ENCODE results near the gene AURKAIP1.
A peak's percentile ranks its signal among the peaks of the same experiment; 100 is the strongest.
"Not testable (repeated sequence)": the region's sequence is repeated elsewhere in the genome, so short reads cannot be mapped to it uniquely, and the experiment has no call there.

AURKAIP1 gene

DNA sequence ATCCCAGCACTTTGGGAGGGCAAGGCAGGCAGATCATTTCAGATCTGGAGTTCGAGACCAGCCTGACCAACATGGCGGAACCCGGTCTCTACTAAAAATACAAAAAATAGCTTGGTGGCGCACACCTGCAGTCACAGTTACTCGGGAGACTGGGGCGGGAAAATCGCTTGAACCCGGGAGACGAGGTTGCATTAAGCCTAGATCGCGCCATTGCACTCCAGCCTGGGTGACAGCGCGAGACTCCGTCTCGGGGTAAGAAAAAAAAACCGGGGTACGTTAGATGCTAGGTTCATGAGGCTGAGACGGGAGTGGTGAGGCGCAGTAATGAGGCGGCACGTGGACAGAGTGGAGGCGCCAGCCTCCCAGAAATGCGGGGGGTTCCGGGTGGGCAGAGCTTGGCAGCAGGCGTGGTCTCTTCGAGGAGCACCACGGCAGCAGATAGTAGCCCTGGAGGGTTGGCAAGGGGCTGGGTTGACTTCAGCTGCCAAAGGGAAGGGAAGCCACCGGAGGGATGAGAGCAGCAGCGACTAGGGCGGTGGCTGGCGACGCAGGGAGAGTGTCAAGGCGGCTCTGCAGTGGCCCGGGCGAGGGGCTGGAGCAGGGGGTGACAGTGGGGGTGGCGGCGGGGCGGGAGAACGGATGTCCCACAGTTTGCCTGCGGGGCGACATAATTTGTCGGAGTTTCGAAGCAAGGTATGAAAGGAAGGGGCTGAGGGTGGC is 31.3 kb upstream of the AURKAIP1 start:
- Histone ChIP-seq H2BK120ac (ENCODE audit: low read depth, low read length) (no peak overlapping the region), H3K18ac (ENCODE audit: low read depth in 1 of 2, low read length in 2 of 2) (peak overlapping the region in 1 of 2 experiments; percentile 98), H2BK12ac (ENCODE audit: low read length in 2 of 2) (no peak overlapping the region), H3K4me2 (ENCODE audit: low read length, poor library complexity, severe bottlenecking) (peak overlapping the region; percentile 93), H3K79me1 (replicated peaks; ENCODE audit: low read length, poor library complexity, severe bottlenecking) (peaks cover 13% of the 10 kb centered on the region), H3K4ac (ENCODE audit: low read depth in 1 of 2, low read length in 2 of 2) (peak overlapping the region; percentile 72 to 98), H3K14ac (ENCODE audit: low read length in 2 of 2) (no peak overlapping the region), H2AK5ac (ENCODE audit: low read length, severe bottlenecking) (no peak overlapping the region), H3K27ac (ENCODE audit: low read length, poor library complexity, severe bottlenecking) (no peak overlapping the region), H4K8ac (ENCODE audit: low read length) (peak overlapping the region; percentile 100), H3K36me3 (ENCODE audit: control insufficient read depth in 1 of 2, insufficient read depth in 2 of 2, low read depth in 1 of 2, low read length in 2 of 2) (peaks cover 39 to 47% of the 10 kb centered on the region in 2 experiments), H3K9me3 (ENCODE audit: control insufficient read depth, low read length) (no peaks in the 10 kb centered on the region), H2AFZ (ENCODE audit: low read depth, low read length) (peak overlapping the region; percentile 66), H3K4me3 (ENCODE audit: insufficient read depth in 1 of 2, low read depth in 1 of 2, low read length in 2 of 2) (peak overlapping the region; percentile 91 to 95), H4K91ac (ENCODE audit: low read length) (peak overlapping the region; percentile 80), H2BK5ac (ENCODE audit: low read depth, low read length, poor library complexity, severe bottlenecking) (no peak overlapping the region), H3K4me1 (ENCODE audit: control insufficient read depth, insufficient read depth, low read depth, low read length) (peaks cover 23% of the 10 kb centered on the region), H3K27me3 (ENCODE audit: control insufficient read depth in 1 of 2, insufficient read depth in 1 of 2, low read length in 2 of 2) (no peaks in the 10 kb centered on the region), H3K23ac (ENCODE audit: low read length in 2 of 2) (no peak overlapping the region), H2BK15ac (ENCODE audit: low read depth, poor library complexity, severe bottlenecking) (no peak overlapping the region), H3K9ac (ENCODE audit: low read length) (peak overlapping the region; percentile 94)
- 54% methylated on average over 43 of the region's 43 CpGs for WGBS
- DNase-seq = no peak

- no peak overlapping the region for H2BK5ac ChIP-seq (ENCODE audit: low read depth, low read length, poor library complexity, severe bottlenecking)
- H3K4ac ChIP-seq (ENCODE audit: low read depth in 1 of 2, low read length in 2 of 2) = no peak overlapping the region
- no peaks in the 10 kb centered on the region for H3K27me3 ChIP-seq (ENCODE audit: control insufficient read depth in 1 of 2, insufficient read depth in 1 of 2, low read length in 2 of 2)
- H2AFZ ChIP-seq (ENCODE audit: low read depth, low read length) = no peak overlapping the region
- H3K4me1 ChIP-seq (ENCODE audit: control insufficient read depth, insufficient read depth, low read depth, low read length) = peaks cover 36% of the 10 kb centered on the region
- no peak overlapping the region for H4K8ac ChIP-seq (ENCODE audit: low read length)
- H2BK15ac ChIP-seq (ENCODE audit: low read depth, poor library complexity, severe bottlenecking) = no peak overlapping the region
- H2BK12ac ChIP-seq (ENCODE audit: low read length in 2 of 2) = no peak overlapping the region
- no peak overlapping the region for H4K91ac ChIP-seq (ENCODE audit: low read length)
- H2AK5ac ChIP-seq (ENCODE audit: low read length, severe bottlenecking) = no peak overlapping the region
- H3K9me3 ChIP-seq (ENCODE audit: control insufficient read depth, low read length) = no peaks in the 10 kb centered on the region
- peaks cover 6% of the 10 kb centered on the region for H3K79me1 ChIP-seq (replicated peaks; ENCODE audit: low read length, poor library complexity, severe bottlenecking)
- no peak overlapping the region for H3K14ac ChIP-seq (ENCODE audit: low read length in 2 of 2)
- H3K9ac ChIP-seq (ENCODE audit: low read length) = no peak overlapping the region
- 93% methylated on average over 7 of the region's 7 CpGs for WGBS
- DNase-seq = no peak
- no peak overlapping the region for H2BK120ac ChIP-seq (ENCODE audit: low read depth, low read length)
- no peak overlapping the region for H3K27ac ChIP-seq (ENCODE audit: low read length, poor library complexity, severe bottlenecking)
- H3K36me3 ChIP-seq (ENCODE audit: control insufficient read depth in 1 of 2, insufficient read depth in 2 of 2, low read depth in 1 of 2, low read length in 2 of 2) = peaks cover 49 to 54% of the 10 kb centered on the region in 2 experiments
- H3K4me3 ChIP-seq (ENCODE audit: insufficient read depth in 1 of 2, low read depth in 1 of 2, low read length in 2 of 2) = no peak overlapping the region
- H3K4me2 ChIP-seq (ENCODE audit: low read length, poor library complexity, severe bottlenecking) = no peak overlapping the region
- H3K23ac ChIP-seq (ENCODE audit: low read length in 2 of 2) = no peak overlapping the region
- H3K18ac ChIP-seq (ENCODE audit: low read depth in 1 of 2, low read length in 2 of 2) = no peak overlapping the region
Observed at GRCh38 chr1:1403653-1404052, 28.6 kb upstream of the AURKAIP1 start.

DNA sequence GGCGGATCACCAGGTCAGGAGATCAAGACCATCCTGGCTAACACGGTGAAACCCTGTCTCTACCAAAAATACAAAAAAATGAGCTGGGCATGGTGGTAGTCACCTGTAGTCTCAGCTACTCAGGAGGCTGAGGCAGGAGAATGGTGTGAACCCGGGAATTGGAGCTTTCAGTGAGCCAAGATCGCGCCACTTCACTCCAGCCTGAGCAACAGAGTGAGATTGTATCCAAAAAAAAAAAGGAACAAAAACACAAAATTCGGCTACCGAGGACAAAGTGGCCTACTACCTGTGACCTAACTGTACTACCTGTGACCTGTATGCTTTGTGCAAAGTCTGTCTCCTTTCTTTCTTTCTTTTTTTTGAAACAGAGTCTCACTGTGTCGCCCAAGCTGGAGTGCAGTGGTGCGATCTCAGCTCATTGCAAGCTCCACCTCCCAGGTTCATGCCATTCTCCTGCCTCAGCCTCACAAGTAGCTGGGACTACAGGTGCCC is 27.9 kb upstream of the AURKAIP1 start:
- over 99% methylated on average over 7 of the region's 9 CpGs for WGBS
- Histone ChIP-seq H3K4me1 (ENCODE audit: control insufficient read depth, insufficient read depth, low read depth, low read length) (peaks cover 36% of the 10 kb centered on the region), H3K36me3 (ENCODE audit: control insufficient read depth in 1 of 2, insufficient read depth in 2 of 2, low read depth in 1 of 2, low read length in 2 of 2) (peaks cover 50 to 55% of the 10 kb centered on the region in 2 experiments)
- not testable (repeated sequence) for H3K18ac ChIP-seq (ENCODE audit: low read depth in 1 of 2, low read length in 2 of 2); H3K9me3 ChIP-seq (ENCODE audit: control insufficient read depth, low read length); H2AK5ac ChIP-seq (ENCODE audit: low read length, severe bottlenecking); H2BK12ac ChIP-seq (ENCODE audit: low read length in 2 of 2); H3K79me1 ChIP-seq (replicated peaks; ENCODE audit: low read length, poor library complexity, severe bottlenecking); H2AFZ ChIP-seq (ENCODE audit: low read depth, low read length); H3K27ac ChIP-seq (ENCODE audit: low read length, poor library complexity, severe bottlenecking); H3K4me2 ChIP-seq (ENCODE audit: low read length, poor library complexity, severe bottlenecking); H3K27me3 ChIP-seq (ENCODE audit: control insufficient read depth in 1 of 2, insufficient read depth in 1 of 2, low read length in 2 of 2); H3K4me3 ChIP-seq (ENCODE audit: insufficient read depth in 1 of 2, low read depth in 1 of 2, low read length in 2 of 2); H3K9ac ChIP-seq (ENCODE audit: low read length); H3K14ac ChIP-seq (ENCODE audit: low read length in 2 of 2); H4K8ac ChIP-seq (ENCODE audit: low read length); H2BK15ac ChIP-seq (ENCODE audit: low read depth, poor library complexity, severe bottlenecking); H3K23ac ChIP-seq (ENCODE audit: low read length in 2 of 2); H2BK5ac ChIP-seq (ENCODE audit: low read depth, low read length, poor library complexity, severe bottlenecking); H2BK120ac ChIP-seq (ENCODE audit: low read depth, low read length); H4K91ac ChIP-seq (ENCODE audit: low read length); DNase-seq; H3K4ac ChIP-seq (ENCODE audit: low read depth in 1 of 2, low read length in 2 of 2)

GRCh38 chr1:1402072-1402900 is 27.3 kb upstream of the AURKAIP1 start:
- DNase-seq = peak; percentile 65
- H2BK15ac ChIP-seq (ENCODE audit: low read depth, poor library complexity, severe bottlenecking) = no peak overlapping the region
- no peak overlapping the region for H4K91ac ChIP-seq (ENCODE audit: low read length)
- no peak overlapping the region for H2BK5ac ChIP-seq (ENCODE audit: low read depth, low read length, poor library complexity, severe bottlenecking)
- H2AFZ ChIP-seq (ENCODE audit: low read depth, low read length) = no peak overlapping the region
- H3K18ac ChIP-seq (ENCODE audit: low read depth in 1 of 2, low read length in 2 of 2) = no peak overlapping the region
- no peak overlapping the region for H2BK12ac ChIP-seq (ENCODE audit: low read length in 2 of 2)
- peaks cover 42% of the 10 kb centered on the region for H3K4me1 ChIP-seq (ENCODE audit: control insufficient read depth, insufficient read depth, low read depth, low read length)
- H3K79me1 ChIP-seq (replicated peaks; ENCODE audit: low read length, poor library complexity, severe bottlenecking) = peaks cover 6% of the 10 kb centered on the region
- no peak overlapping the region for H3K4me3 ChIP-seq (ENCODE audit: insufficient read depth in 1 of 2, low read depth in 1 of 2, low read length in 2 of 2)
- no peak overlapping the region for H2AK5ac ChIP-seq (ENCODE audit: low read length, severe bottlenecking)
- no peak overlapping the region for H3K23ac ChIP-seq (ENCODE audit: low read length in 2 of 2)
- H3K9me3 ChIP-seq (ENCODE audit: control insufficient read depth, low read length) = no peaks in the 10 kb centered on the region
- no peaks in the 10 kb centered on the region for H3K27me3 ChIP-seq (ENCODE audit: control insufficient read depth in 1 of 2, insufficient read depth in 1 of 2, low read length in 2 of 2)
- peaks cover 57 to 62% of the 10 kb centered on the region in 2 experiments for H3K36me3 ChIP-seq (ENCODE audit: control insufficient read depth in 1 of 2, insufficient read depth in 2 of 2, low read depth in 1 of 2, low read length in 2 of 2)
- no peak overlapping the region for H3K4ac ChIP-seq (ENCODE audit: low read depth in 1 of 2, low read length in 2 of 2)
- H3K27ac ChIP-seq (ENCODE audit: low read length, poor library complexity, severe bottlenecking) = peak overlapping the region; percentile 10
- H2BK120ac ChIP-seq (ENCODE audit: low read depth, low read length) = no peak overlapping the region
- 89% methylated on average over 18 of the region's 20 CpGs for WGBS
- H4K8ac ChIP-seq (ENCODE audit: low read length) = no peak overlapping the region
- no peak overlapping the region for H3K14ac ChIP-seq (ENCODE audit: low read length in 2 of 2)
- no peak overlapping the region for H3K4me2 ChIP-seq (ENCODE audit: low read length, poor library complexity, severe bottlenecking)
- H3K9ac ChIP-seq (ENCODE audit: low read length) = peak overlapping the region; percentile 27

Measured in mesenchymal stem cell (in vitro differentiated cells and primary cell).